H54 (cell line): Measurements from ENCODE around the gene SRD5A2.

Experiments used
- DNase-seq: peaks from one replicate; pipeline ENCODE4 v3.0.0; 2011; ENCODE audit warnings: low spot score, mixed read lengths; ENCODE audit not compliant: insufficient read length
- FAIRE-seq: peaks from 3 replicates; lab custom pipeline; 2011; peaks lifted over from hg19 to GRCh38; lab: Jason Lieb, UNC
- POLR2A ChIP-seq: IDR thresholded peaks from 2 replicates; pipeline ENCODE4 v1.6.1; 2011; ENCODE audit warnings: low read depth, mild to moderate bottlenecking, low read length

SRD5A2 gene, protein sequence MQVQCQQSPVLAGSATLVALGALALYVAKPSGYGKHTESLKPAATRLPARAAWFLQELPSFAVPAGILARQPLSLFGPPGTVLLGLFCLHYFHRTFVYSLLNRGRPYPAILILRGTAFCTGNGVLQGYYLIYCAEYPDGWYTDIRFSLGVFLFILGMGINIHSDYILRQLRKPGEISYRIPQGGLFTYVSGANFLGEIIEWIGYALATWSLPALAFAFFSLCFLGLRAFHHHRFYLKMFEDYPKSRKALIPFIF

DNA sequence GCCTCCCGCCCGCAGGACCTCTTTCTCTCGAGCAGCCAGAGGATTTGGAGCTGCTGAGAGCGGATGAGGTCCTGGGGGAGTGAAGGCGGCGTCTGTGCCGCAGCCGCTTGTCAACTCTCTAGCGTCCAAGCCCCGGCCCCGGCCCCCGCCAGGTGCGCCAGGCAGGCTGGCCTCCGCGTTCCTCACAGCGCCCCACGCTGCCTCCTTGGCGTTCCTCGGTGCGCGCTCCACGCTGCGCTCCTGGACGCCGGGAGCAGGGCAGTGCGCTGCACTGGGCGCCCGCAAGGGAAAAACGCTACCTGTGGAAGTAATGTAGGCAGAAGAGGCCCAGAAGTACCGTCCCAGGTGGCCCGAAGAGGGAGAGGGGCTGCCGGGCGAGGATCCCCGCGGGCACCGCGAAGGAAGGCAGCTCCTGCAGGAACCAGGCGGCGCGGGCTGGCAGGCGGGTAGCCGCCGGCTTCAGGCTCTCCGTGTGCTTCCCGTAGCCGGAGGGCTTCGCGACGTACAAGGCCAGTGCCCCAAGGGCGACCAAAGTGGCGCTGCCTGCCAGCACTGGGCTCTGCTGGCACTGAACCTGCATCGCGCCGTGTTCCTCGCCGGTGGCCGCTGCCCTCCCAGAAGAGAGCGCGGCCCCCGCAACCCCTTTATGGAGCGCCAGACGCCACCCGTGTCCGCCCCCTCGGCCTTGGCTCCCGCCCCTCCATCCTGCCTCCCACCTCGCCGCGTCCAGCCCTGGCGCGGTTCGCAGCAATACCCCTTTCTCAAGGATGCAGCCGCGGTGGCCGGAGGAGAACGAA lies at the start of gene SRD5A2:
Gene SRD5A2 (minus strand): TSS at position 618 of the 797 bp plus-strand sequence. CDS start 38 bp downstream, at position 580.
- no peak for TF ChIP-seq POLR2A
- no peak for FAIRE-seq
- DNase-seq: no peak

DNA sequence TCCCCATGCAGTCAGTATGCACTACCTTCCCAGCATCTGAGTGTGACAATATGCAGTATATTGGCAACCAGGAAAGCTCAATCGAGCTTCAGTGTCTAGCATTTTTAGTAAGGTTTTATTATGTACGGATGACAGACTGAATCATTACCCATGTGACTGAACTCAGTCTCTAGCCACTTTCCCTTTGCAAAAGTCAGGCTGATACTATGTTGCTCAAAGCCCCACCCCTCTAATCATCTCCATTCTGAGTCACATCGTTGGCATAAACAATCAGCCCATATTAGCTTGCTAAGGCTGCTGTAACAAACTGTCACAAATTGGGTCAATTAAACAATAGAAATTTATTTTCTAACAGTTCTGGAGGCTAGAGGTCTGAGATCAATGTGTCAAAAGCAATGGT lies 25.8 kb upstream of the SRD5A2 start:
- no peak for DNase-seq
- FAIRE-seq: no peak
- no peak for TF ChIP-seq POLR2A

DNA sequence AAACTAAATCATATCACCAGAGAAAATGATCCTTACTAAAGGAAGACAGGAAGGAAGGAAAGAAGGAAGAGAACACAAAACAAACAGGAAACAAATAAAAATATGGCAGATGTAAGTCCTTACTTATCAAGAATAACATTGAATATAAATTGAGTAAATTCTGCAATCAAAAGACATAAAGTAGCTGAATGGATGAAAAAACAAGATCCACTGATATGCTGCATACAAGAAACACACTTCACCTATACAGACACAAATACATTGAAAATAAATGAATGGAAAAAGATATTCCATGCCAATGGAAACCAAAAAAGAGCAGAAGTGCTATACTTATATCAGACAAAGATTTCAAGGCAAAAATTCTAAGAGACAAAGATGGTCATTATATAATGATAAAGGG lies 18.0 kb upstream of the SRD5A2 start:
- TF ChIP-seq POLR2A: no peak
- no peak for DNase-seq
- FAIRE-seq: no peak

DNA sequence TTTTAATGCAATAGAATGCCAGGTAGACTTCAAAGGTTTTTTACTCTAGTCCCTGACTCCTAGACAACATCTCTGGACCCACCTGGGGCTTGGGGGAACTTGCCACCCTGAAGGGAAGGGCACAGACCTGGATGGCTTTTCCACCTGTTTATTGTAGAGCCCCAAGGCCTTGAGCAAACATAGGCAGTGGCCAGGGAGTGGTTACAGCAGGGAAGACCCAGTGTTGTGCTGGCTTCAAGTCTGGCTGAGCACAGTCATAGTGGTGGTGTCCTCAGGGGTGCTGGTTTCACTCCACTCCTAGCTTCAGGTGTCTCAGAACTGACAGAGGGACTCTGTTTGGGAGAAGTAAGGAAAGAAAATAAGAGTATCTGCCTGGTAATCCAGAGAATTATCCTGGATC lies 5.5 kb upstream of the SRD5A2 start:
- no peak for TF ChIP-seq POLR2A
- no peak for FAIRE-seq

DNA sequence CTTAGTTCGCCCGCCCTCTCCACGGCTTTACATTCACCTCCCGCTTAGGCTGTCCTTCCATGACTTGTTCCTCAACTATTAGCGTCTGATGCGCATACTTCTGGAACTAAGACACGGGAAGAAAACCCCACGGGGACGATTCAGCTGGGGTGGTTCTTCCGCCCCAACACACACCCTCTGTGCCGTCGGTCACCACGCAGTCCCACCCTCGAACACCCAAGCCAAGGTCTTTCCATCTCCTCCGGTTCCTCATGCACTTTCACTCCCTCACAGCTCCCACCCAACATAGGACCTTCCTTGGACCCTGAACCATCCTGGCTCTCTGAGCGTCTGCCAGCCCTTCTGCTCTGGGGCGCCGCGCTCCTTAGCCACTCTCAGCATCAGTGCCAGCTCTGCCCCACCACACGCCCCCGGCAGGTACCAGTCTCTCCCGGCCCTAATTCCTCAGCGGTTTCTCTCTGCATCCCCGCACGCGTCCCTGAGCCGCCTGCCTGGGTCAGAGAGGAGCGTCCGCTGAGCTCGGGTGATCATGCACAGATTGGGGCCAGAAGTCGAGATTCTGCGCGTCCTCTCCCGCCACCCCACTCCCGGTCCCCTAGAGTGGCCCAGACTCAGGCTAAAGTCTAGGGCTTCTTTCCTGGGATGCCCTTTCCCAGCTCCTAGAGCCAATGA lies 522 bp upstream of the SRD5A2 start:
- FAIRE-seq: no peak
- TF ChIP-seq POLR2A: no peak
- DNase-seq: no peak

More for the DNA sequence above, 5.5 kb upstream of the SRD5A2 start:
- no peak for DNase-seq

DNA sequence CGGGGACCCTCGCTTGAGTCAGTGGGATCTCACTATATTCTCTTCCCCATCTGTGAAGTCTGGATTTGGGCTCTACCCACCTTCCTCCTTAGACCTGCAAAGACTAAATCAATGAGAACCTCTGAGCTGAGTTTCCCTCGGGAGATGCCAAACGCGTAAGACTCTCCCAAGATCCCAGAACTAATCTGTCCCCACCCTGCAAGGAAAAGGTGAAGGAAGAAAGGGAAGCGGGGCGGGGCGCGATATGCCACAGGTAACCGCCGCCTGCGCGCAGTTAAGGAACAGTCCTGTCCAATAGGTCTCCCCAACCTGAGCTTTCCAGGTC lies 780 bp downstream of the SRD5A2 start:
- no peak for TF ChIP-seq POLR2A
- no peak for DNase-seq
- FAIRE-seq: no peak

DNA sequence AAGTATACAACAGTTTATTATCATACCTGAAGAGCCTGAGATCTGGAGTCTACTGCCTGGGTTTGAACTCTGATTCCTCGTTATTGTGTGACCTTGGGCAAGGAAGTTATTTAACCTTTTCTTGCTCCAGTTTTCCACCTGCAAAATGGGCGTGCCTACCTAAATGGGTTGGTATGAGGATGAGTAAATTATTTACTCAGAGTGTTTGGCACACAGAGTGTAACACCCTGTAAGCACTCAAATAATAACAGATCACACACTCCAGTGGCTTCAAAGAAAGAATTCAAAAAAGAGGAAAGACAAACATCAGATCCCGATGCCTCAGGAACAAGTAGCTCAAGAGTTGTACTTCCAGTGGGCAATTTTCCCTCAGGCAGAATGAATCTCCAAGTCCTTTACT lies 2.4 kb downstream of the SRD5A2 start:
- no peak for FAIRE-seq

DNA sequence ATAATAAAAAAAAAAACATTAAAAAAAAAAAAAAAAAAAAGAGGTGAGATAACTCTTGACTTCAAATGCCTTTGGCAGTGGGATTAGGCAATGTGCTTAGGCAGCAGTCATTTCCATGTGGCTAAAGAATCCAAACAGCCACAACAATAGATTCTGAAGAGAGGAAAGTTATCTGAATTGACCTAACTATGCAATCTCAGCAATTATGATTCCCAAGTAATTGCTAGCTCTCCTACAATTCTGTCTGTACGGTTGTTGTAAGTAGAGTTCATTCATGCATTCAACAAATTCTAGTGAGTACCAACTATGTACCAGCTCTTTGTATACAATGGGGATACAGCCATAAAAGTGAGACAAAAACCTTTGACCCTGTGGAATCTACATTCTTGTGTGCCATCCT lies 3.6 kb downstream of the SRD5A2 start:
- FAIRE-seq: no peak
- DNase-seq: no peak
- TF ChIP-seq POLR2A: no peak

More for the DNA sequence above, 2.4 kb downstream of the SRD5A2 start:
- no peak for DNase-seq
- no peak for TF ChIP-seq POLR2A

DNA sequence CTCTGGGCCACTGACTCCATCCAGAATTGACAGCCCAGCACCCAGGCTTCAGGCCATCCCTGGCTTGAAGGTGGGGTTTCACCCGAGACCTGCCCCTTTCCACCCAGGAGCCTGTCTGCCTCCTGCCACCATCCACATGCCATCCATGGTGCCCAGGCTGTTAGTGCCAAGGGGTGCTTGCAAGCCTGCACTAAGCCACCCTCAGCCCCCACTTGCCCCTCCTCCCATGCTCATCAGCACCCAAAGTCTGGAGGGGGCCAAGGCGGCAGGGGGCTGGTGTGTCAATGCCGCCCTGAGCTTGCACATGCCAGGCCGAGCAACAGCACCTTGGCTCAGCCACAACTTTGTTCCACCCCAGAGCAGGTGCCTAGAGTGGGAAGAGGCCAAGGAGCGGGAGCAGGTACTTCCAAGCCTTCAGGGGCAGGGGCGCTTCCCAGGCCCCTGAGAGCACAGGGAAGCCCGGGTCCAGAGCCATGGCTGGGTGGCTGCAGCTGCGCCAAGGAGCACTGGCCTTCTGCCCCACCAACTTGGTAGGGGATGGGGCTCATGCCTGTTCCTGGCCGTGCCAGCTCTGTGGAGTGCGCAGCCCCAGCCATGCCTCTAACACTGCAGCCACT lies 12.0 kb downstream of the SRD5A2 start:
- TF ChIP-seq POLR2A: no peak
- DNase-seq (no peak), FAIRE-seq (no peak)

DNA sequence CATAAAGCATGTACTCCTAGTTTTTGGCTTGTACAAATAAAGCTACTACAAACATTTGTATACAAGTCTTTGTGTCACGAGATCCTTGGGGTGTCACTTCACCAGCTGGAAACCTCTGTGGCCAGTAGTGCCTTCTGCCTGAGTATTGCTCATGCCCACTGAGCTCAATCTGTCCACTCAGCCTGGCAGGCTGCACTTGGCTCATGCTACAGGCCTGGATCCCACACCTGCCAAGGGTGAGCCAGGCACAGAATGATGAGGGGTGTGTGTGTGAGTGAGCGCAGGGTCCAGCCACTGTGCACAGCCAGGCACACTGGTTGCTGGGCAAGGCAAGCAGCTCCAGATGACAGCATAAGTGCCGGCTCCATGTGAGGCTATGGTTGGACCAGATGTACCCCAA lies 13.1 kb downstream of the SRD5A2 start:
- no peak for FAIRE-seq
- no peak for DNase-seq
- no peak for TF ChIP-seq POLR2A

DNA sequence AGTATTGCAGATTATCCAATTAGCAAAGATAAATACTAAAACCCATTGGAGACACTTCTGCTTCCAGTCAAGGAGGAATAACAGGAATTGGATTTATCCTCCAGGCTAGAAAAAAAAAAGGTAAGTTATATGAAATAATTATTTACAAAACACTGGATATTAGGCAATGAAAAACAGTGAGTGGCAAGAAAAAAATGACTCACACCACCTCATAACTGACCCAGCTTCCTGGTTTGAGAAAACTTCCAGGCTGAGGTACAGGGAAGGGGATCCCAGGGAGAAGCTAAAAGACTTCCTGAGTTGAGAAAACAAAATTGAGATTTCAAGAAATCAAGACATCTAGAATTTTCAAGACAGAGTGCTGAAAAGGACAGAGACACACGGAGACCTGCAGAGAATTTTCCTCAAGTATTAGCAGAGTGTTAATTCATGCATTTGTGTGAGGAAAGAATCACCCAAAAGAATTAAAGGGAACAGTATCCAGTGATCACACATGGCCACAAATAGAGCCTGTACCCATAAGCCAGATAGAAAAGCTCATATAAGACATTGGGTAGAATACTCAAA lies 17.4 kb downstream of the SRD5A2 start:
- FAIRE-seq (no peak), DNase-seq (no peak)
- TF ChIP-seq POLR2A: no peak

DNA sequence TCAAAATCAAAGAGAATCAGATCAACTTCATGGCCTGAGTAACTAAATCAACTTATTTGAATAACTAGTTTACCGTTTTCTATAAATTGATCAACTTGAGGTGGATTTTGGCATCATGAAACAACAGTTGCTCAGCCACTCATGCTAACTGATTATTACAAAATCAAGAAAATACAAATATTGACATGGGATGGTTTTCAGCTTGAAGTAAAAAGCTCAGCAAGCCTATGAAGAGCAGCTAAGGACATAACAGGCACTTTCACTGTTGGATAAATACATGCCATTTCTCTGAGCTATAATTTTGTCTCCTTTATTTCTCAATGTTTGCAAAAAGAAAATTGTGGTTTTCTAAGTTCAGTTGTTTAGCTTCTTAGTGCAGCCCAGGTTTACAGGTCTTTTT lies 18.9 kb downstream of the SRD5A2 start:
- no peak for FAIRE-seq

DNA sequence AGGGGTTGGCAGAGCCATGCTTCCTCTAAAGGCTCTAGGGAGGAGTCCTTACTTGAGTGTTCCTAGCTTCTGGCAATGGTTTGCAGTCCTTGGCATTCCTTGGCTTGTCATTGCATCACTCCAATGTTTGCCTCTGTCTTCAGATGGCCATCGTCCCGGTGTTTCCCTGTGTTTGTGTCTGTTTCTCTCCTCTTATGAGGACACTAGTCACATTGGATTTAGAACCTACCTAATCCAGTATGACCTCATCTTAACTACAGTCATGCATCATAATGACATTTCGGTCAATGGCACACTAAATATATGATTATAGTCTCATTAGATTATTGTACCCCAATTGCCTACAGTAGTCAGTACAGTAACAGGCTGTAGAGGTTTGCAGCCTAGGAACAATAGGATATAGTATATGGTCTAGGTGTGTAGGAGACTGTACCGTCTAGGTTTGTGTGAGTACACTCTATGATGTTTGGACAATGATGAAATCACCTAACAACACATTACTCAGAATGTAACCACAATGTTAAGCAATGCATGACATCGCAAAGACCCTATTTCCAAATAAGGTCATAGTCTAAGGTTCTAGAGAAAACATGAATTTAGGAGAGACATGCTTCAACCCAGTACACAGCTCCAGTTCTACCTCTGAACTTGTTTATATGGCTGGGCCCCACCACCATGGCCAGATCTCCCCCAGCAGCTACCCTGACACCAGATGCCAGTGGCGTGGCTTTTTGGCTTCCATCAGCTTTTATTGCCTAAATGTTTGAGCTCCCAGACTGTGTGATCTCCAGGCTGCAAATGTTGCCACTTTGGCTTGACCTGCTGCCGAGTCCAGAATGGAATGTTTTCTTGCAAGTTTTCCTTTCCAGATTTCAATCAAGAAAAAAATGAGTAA lies 22.1 kb downstream of the SRD5A2 start:
- DNase-seq: no peak
- FAIRE-seq: no peak
- no peak for TF ChIP-seq POLR2A

More for the DNA sequence above, 18.9 kb downstream of the SRD5A2 start:
- TF ChIP-seq POLR2A: no peak
- no peak for DNase-seq
